ENCODE data around the gene IL6R.
"Not testable (repeated sequence)": the region's sequence is repeated elsewhere in the genome, so short reads cannot be mapped to it uniquely, and the experiment has no call there.

The IL6R gene

GRCh38 chr1:154404984-154405746, at the start of gene IL6R:
TSS of gene IL6R (plus strand) at chr1:154405343. CDS start at chr1:154405630, 287 bp downstream.
- H3K4me3 ChIP-seq (ENCODE audit: control insufficient read depth, low read depth, low read length), result peak within 1 kb of the TSS; percentile 50
- DNase-seq (ENCODE audit: low read depth), result peak; percentile 66
- TF ChIP-seq CTCF (IDR thresholded peaks at IDR 0.05; ENCODE audit: control insufficient read depth, insufficient read depth, low read depth, low read length, missing control alignments), result peak; percentile 51

- no peak for TF ChIP-seq CTCF (IDR thresholded peaks at IDR 0.05; ENCODE audit: control insufficient read depth, insufficient read depth, low read depth, low read length, missing control alignments)
- no peak overlapping the region for H3K4me3 ChIP-seq (ENCODE audit: control insufficient read depth, low read depth, low read length)
- no peak for DNase-seq (ENCODE audit: low read depth)
Measured at GRCh38 chr1:154358519-154358918, 46.6 kb upstream of the IL6R start.

GRCh38 chr1:154360288-154360687, 44.9 kb upstream of the IL6R start:
- DNase-seq (ENCODE audit: low read depth), result no peak
- no peak for TF ChIP-seq CTCF (IDR thresholded peaks at IDR 0.05; ENCODE audit: control insufficient read depth, insufficient read depth, low read depth, low read length, missing control alignments)
- no peak overlapping the region for H3K4me3 ChIP-seq (ENCODE audit: control insufficient read depth, low read depth, low read length)

GRCh38 chr1:154360881-154361280, 44.3 kb upstream of the IL6R start:
- not testable (repeated sequence) for DNase-seq (ENCODE audit: low read depth); H3K4me3 ChIP-seq (ENCODE audit: control insufficient read depth, low read depth, low read length)

GRCh38 chr1:154361357-154361756, 43.8 kb upstream of the IL6R start:
- DNase-seq (ENCODE audit: low read depth), result no peak
- no peak for TF ChIP-seq CTCF (IDR thresholded peaks at IDR 0.05; ENCODE audit: control insufficient read depth, insufficient read depth, low read depth, low read length, missing control alignments)

GRCh38 chr1:154371436-154371835, 33.7 kb upstream of the IL6R start:
- TF ChIP-seq CTCF (IDR thresholded peaks at IDR 0.05; ENCODE audit: control insufficient read depth, insufficient read depth, low read depth, low read length, missing control alignments), result no peak
- no peak for DNase-seq (ENCODE audit: low read depth)
- no peak overlapping the region for H3K4me3 ChIP-seq (ENCODE audit: control insufficient read depth, low read depth, low read length)

More at GRCh38 chr1:154361357-154361756, 43.8 kb upstream of the IL6R start:
- no peak overlapping the region for H3K4me3 ChIP-seq (ENCODE audit: control insufficient read depth, low read depth, low read length)

- not testable (repeated sequence) for DNase-seq (ENCODE audit: low read depth); H3K4me3 ChIP-seq (ENCODE audit: control insufficient read depth, low read depth, low read length)
Measured at GRCh38 chr1:154373777-154374357, 31.3 kb upstream of the IL6R start.
